ENCODE measurements around the gene MBNL2. TPM values are rescaled to one million over a fixed set of nuclear protein-coding genes. Genes with fewer than 3 reads are reported as not detected.
A peak's percentile ranks its signal among the peaks of the same experiment; 100 is the strongest.

The MBNL2 gene
- total and polyA plus RNA-seq, 10 of the 15 experiments (the other 5 are each of a cell fraction or from before 2014, with no cell fraction given), result 1.6 to 9.7 (median 6.7) TPM

DNA sequence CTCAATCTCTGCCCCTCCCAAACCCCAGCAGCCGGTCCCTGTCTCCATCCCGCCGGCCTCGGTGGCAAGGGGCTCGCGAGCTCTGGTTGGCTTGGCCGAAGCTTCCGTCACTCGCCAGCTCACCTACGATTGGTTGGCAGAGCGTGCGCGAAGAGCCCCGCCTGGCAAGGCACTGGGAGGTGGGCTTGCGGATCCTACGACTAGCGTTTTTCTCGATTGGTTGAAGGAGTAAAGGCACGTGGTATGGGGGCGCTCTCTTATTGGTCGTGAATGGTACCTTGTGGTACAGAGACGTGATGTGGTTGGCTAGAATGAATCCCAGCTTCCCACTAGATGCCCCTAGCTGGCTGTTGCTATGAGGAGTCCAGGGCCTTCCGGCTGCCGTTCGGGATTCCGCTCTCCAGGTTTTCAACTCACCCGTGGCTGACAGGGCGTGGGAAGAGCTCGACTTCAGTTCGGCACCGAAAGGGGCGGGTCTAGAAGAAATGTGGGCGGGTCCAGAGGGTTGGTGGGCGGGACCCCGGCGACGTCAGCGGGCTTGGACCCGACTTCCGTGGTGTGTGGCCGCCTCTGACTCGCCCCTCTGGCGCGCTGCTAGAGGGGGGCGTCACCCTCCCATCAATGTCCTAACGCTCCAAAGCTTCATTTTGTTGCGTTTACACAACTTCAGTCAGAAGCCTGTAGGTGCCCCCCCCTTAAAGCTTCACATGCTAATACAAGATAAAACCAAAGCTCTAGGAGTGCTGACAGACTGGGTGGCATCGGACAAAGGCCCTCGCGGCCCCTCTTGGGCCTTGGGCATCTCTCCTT, 211.0 kb downstream of the MBNL2 start (continued):
- TF ChIP-seq RAD51 (IDR thresholded peaks at IDR 0.05) (peak; percentile 99), BCL11A (IDR thresholded peaks at IDR 0.05; ENCODE audit: low read depth, low read length) (no peak), EED (IDR thresholded peaks at IDR 0.05; ENCODE audit: low read depth) (peak; percentile 44; the same call in 1 of the 2 replicates), SIN3A (IDR thresholded peaks at IDR 0.05; ENCODE audit: low read depth, low read length) (no peak; the same call in 1 of the 2 replicates), SPI1 (IDR thresholded peaks at IDR 0.05; ENCODE audit: borderline replicate concordance, insufficient read depth, low read depth, low read length) (no peak; the same call in 1 of the 2 replicates), SREBF2 (IDR thresholded peaks at IDR 0.05; ENCODE audit: low read length) (0 out of 2 replicates have a peak, but pooled peaks have one; percentile 33), CBX5 (IDR thresholded peaks at IDR 0.05; ENCODE audit: low read depth) (peak; percentile 74; the same call in 1 of the 2 replicates), ZNF622 (IDR thresholded peaks at IDR 0.05) (no peak), BMI1 (IDR thresholded peaks at IDR 0.05; ENCODE audit: borderline replicate concordance) (no peak), SP1 (IDR thresholded peaks at IDR 0.05; ENCODE audit: low read depth, low read length) (peak; percentile 97), RFX5 (IDR thresholded peaks at IDR 0.05; ENCODE audit: low read depth, low read length) (peak; percentile 99), MTA2 (IDR thresholded peaks at IDR 0.05; ENCODE audit: low read depth) (0 out of 2 replicates have a peak, but pooled peaks have one; percentile 28)
- TF ChIP-seq, protein P1, sequence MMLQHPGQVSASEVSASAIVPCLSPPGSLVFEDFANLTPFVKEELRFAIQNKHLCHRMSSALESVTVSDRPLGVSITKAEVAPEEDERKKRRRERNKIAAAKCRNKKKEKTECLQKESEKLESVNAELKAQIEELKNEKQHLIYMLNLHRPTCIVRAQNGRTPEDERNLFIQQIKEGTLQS (IDR thresholded peaks at IDR 0.05; ENCODE audit: borderline replicate concordance, extremely low read depth, low read depth, low read length), result peak; percentile 70; the same call in 1 of the 2 replicates
- TF ChIP-seq, protein P2, sequence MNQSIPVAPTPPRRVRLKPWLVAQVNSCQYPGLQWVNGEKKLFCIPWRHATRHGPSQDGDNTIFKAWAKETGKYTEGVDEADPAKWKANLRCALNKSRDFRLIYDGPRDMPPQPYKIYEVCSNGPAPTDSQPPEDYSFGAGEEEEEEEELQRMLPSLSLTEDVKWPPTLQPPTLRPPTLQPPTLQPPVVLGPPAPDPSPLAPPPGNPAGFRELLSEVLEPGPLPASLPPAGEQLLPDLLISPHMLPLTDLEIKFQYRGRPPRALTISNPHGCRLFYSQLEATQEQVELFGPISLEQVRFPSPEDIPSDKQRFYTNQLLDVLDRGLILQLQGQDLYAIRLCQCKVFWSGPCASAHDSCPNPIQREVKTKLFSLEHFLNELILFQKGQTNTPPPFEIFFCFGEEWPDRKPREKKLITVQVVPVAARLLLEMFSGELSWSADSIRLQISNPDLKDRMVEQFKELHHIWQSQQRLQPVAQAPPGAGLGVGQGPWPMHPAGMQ (IDR thresholded peaks at IDR 0.05; ENCODE audit: borderline replicate concordance), result no peak
- TF ChIP-seq, protein P3, sequence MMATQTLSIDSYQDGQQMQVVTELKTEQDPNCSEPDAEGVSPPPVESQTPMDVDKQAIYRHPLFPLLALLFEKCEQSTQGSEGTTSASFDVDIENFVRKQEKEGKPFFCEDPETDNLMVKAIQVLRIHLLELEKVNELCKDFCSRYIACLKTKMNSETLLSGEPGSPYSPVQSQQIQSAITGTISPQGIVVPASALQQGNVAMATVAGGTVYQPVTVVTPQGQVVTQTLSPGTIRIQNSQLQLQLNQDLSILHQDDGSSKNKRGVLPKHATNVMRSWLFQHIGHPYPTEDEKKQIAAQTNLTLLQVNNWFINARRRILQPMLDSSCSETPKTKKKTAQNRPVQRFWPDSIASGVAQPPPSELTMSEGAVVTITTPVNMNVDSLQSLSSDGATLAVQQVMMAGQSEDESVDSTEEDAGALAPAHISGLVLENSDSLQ (IDR thresholded peaks at IDR 0.05), result peak; percentile 94
- TF ChIP-seq, protein P4, sequence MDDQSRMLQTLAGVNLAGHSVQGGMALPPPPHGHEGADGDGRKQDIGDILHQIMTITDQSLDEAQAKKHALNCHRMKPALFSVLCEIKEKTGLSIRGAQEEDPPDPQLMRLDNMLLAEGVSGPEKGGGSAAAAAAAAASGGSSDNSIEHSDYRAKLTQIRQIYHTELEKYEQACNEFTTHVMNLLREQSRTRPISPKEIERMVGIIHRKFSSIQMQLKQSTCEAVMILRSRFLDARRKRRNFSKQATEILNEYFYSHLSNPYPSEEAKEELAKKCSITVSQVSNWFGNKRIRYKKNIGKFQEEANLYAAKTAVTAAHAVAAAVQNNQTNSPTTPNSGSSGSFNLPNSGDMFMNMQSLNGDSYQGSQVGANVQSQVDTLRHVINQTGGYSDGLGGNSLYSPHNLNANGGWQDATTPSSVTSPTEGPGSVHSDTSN (IDR thresholded peaks at IDR 0.05; ENCODE audit: insufficient replicate concordance, low read depth, low read length), result peak; percentile 85
- TF ChIP-seq, protein P5, sequence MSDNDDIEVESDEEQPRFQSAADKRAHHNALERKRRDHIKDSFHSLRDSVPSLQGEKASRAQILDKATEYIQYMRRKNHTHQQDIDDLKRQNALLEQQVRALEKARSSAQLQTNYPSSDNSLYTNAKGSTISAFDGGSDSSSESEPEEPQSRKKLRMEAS (IDR thresholded peaks at IDR 0.05; ENCODE audit: low read depth, low read length), result peak; percentile 69
- TF ChIP-seq, protein P6, sequence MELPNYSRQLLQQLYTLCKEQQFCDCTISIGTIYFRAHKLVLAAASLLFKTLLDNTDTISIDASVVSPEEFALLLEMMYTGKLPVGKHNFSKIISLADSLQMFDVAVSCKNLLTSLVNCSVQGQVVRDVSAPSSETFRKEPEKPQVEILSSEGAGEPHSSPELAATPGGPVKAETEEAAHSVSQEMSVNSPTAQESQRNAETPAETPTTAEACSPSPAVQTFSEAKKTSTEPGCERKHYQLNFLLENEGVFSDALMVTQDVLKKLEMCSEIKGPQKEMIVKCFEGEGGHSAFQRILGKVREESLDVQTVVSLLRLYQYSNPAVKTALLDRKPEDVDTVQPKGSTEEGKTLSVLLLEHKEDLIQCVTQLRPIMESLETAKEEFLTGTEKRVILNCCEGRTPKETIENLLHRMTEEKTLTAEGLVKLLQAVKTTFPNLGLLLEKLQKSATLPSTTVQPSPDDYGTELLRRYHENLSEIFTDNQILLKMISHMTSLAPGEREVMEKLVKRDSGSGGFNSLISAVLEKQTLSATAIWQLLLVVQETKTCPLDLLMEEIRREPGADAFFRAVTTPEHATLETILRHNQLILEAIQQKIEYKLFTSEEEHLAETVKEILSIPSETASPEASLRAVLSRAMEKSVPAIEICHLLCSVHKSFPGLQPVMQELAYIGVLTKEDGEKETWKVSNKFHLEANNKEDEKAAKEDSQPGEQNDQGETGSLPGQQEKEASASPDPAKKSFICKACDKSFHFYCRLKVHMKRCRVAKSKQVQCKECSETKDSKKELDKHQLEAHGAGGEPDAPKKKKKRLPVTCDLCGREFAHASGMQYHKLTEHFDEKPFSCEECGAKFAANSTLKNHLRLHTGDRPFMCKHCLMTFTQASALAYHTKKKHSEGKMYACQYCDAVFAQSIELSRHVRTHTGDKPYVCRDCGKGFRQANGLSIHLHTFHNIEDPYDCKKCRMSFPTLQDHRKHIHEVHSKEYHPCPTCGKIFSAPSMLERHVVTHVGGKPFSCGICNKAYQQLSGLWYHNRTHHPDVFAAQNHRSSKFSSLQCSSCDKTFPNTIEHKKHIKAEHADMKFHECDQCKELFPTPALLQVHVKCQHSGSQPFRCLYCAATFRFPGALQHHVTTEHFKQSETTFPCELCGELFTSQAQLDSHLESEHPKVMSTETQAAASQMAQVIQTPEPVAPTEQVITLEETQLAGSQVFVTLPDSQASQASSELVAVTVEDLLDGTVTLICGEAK (IDR thresholded peaks at IDR 0.05; ENCODE audit: borderline replicate concordance), result peak; percentile 81; the same call in 1 of the 2 replicates

All from GM12878 (cell line).